K562 (cell line): Measurements from ENCODE around the gene TMEM176B. TPM values are rescaled to one million over a fixed set of nuclear protein-coding genes. Genes with fewer than 3 reads are reported as not detected.

Source experiments
- MCM5 ChIP-seq: fragments of 450-650 bp; IDR thresholded peaks from 2 replicates; pipeline ENCODE4 v1.6.1; 2016; ENCODE audit warnings: low read depth
- MTA2 ChIP-seq: fragments of 450-650 bp; IDR thresholded peaks from 2 replicates; pipeline ENCODE4 v1.6.1; 2016; ENCODE audit warnings: low read depth
- RHOXF2B ChIP-seq: fragments of 250-450 bp; sonication (Bioruptor Pico); conservative IDR thresholded peaks from 2 replicates; pipeline ENCODE4 v1.5.1; 2021
- RNF2 ChIP-seq: sonication (generic); IDR thresholded peaks from 2 replicates; pipeline ENCODE4 v1.6.1; 2016
- SLC30A9 ChIP-seq: fragments of 250-450 bp; sonication (Bioruptor Pico); IDR thresholded peaks from 2 replicates; pipeline ENCODE4 v1.8.0; 2022; ENCODE audit warnings: mild to moderate bottlenecking, moderate library complexity
- SOX6 ChIP-seq: fragments of 450-650 bp; IDR thresholded peaks from 2 replicates; pipeline ENCODE4 v1.6.1; 2014; ENCODE audit warnings: mild to moderate bottlenecking
- SPI1 ChIP-seq: IDR thresholded peaks from 2 replicates; pipeline ENCODE4 v1.6.1; 2011; ENCODE audit warnings: low read depth, low read length, control low read depth, borderline replicate concordance
- TBL1XR1 ChIP-seq, 2 experiments: IDR thresholded peaks; 2 replicates each; pipeline ENCODE4 v1.6.1; 2012; ENCODE audit warnings: improper control_type of control experiment in 2 of 2, low read length in 2 of 2, mild to moderate bottlenecking in 1 of 2
- TCF3 ChIP-seq: sonication (generic); formaldehyde crosslinking; IDR thresholded peaks from 2 replicates; pipeline ENCODE4 v1.4.0; 2020; ENCODE audit warnings: mild to moderate bottlenecking, missing genetic modification reagents
- TRIM28 ChIP-seq: fragments of 450-650 bp; IDR thresholded peaks from 2 replicates; pipeline ENCODE4 v1.6.1; 2017
- ZNF121 ChIP-seq: sonication (generic); formaldehyde crosslinking; conservative IDR thresholded peaks from 2 replicates; pipeline ENCODE4 v1.8.0; 2022; ENCODE audit warnings: missing genetic modification reagents
- ZNF212 ChIP-seq: fragments of 450-650 bp; formaldehyde crosslinking; IDR thresholded peaks from 2 replicates; pipeline ENCODE4 v1.4.0; 2020; ENCODE audit warnings: mild to moderate bottlenecking
- ZSCAN29 ChIP-seq: fragments of 450-650 bp; IDR thresholded peaks from 2 replicates; pipeline ENCODE4 v1.6.1; 2017
- polyA plus RNA-seq, 8 experiments: library from polyadenylated mRNA; depleted of rRNA in 4 of 8; stranded (reverse) in 5 of 8; unstranded in 3 of 8; fragments of >200 nt; fragmentation: Nextera tagmentation in 2 of 8; fragmentation: Illumina TruSeq in 1 of 8; extraction: Ambion mirVana in 2 of 8; extraction: Trizol in 1 of 8; gene quantifications; 2 replicates each; pipeline versions ENCODE4 v1.2.1 to v1.2.3, GENCODE V29; 2011 to 2014; ENCODE audit warnings: inconsistent platforms in 1 of 8, missing spikeins in 1 of 8
- total RNA-seq, 7 experiments: library from RNA; depleted of rRNA in 6 of 7; stranded (reverse); fragments of >200 nt in 6 of 7; fragmentation: Illumina TruSeq in 2 of 7; extraction: Trizol in 2 of 7; gene quantifications; 2 replicates each; pipeline versions ENCODE4 v1.2.1 to v1.2.3, GENCODE V29; 2011 to 2021; ENCODE audit warnings: low replicate concordance in 1 of 7
- TF ChIP-seq, protein P1 (sequence below), 2 experiments: fragments of 450-650 bp; IDR thresholded peaks; 2 replicates each; pipeline ENCODE4 v1.6.1; 2016; ENCODE audit warnings: mild to moderate bottlenecking in 2 of 2, borderline replicate concordance in 1 of 2, low read depth in 1 of 2, moderate library complexity in 1 of 2
- TF ChIP-seq, protein P2 (sequence below): fragments of 250-450 bp; sonication (Bioruptor Pico); IDR thresholded peaks from 2 replicates; pipeline ENCODE4 v1.8.0; 2021; ENCODE audit warnings: moderate library complexity, mild to moderate bottlenecking, inconsistent platforms
- TF ChIP-seq, protein P3 (sequence below): sonication (generic); formaldehyde crosslinking; IDR thresholded peaks from 2 replicates; pipeline ENCODE4 v1.8.1; 2023; ENCODE audit warnings: mild to moderate bottlenecking, missing genetic modification reagents, moderate library complexity
- TF ChIP-seq, protein P4 (sequence below): fragments of 450-650 bp; IDR thresholded peaks from 2 replicates; pipeline ENCODE4 v1.6.1; 2014; ENCODE audit warnings: low read depth, mild to moderate bottlenecking, moderate library complexity, borderline replicate concordance

Gene TMEM176B
- total and polyA plus RNA-seq, 9 of the 15 experiments (the other 6 are each of a cell fraction or from before 2014, with no cell fraction given), result 0.19 to 0.60 TPM; not detected in 7

DNA sequence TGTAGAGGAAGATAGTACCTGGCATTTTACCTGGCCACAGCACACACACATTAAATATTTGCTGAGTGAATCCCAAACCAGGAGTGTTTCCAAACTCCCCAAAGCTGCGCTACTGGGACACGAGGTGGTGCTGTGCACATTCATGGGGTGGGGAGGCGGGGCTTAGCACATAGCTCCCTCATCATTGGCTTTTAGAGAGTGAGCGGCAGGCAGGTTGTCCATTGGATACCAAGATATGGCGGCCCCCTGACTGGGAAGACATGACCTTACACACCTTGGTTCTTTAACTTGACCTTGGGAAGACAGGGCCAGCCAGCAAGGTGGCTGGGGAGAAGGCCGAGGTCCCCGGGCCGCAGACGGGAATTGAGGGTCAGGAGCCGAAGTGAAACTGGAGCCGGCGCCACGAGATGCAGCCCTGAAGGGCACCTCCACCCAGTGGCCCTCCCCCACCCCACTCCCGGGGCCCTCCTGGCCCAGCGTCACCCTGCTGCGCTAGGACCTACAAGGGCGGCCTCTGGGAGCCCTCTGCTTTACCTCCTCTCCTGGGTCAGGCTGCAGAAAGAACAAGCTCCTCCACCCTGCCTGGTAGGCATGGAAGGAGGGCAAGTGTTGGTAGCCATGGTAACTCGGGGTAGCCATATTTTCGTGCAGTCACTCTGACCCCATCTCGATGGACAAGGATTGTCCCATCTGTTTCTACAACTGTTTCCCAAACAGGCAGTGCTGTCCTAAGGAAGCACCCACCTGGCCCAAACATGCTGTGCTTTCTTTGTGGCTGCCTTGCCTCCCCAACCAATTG, 24.4 kb upstream of the TMEM176B start (continued):
- TF ChIP-seq, protein P1, sequence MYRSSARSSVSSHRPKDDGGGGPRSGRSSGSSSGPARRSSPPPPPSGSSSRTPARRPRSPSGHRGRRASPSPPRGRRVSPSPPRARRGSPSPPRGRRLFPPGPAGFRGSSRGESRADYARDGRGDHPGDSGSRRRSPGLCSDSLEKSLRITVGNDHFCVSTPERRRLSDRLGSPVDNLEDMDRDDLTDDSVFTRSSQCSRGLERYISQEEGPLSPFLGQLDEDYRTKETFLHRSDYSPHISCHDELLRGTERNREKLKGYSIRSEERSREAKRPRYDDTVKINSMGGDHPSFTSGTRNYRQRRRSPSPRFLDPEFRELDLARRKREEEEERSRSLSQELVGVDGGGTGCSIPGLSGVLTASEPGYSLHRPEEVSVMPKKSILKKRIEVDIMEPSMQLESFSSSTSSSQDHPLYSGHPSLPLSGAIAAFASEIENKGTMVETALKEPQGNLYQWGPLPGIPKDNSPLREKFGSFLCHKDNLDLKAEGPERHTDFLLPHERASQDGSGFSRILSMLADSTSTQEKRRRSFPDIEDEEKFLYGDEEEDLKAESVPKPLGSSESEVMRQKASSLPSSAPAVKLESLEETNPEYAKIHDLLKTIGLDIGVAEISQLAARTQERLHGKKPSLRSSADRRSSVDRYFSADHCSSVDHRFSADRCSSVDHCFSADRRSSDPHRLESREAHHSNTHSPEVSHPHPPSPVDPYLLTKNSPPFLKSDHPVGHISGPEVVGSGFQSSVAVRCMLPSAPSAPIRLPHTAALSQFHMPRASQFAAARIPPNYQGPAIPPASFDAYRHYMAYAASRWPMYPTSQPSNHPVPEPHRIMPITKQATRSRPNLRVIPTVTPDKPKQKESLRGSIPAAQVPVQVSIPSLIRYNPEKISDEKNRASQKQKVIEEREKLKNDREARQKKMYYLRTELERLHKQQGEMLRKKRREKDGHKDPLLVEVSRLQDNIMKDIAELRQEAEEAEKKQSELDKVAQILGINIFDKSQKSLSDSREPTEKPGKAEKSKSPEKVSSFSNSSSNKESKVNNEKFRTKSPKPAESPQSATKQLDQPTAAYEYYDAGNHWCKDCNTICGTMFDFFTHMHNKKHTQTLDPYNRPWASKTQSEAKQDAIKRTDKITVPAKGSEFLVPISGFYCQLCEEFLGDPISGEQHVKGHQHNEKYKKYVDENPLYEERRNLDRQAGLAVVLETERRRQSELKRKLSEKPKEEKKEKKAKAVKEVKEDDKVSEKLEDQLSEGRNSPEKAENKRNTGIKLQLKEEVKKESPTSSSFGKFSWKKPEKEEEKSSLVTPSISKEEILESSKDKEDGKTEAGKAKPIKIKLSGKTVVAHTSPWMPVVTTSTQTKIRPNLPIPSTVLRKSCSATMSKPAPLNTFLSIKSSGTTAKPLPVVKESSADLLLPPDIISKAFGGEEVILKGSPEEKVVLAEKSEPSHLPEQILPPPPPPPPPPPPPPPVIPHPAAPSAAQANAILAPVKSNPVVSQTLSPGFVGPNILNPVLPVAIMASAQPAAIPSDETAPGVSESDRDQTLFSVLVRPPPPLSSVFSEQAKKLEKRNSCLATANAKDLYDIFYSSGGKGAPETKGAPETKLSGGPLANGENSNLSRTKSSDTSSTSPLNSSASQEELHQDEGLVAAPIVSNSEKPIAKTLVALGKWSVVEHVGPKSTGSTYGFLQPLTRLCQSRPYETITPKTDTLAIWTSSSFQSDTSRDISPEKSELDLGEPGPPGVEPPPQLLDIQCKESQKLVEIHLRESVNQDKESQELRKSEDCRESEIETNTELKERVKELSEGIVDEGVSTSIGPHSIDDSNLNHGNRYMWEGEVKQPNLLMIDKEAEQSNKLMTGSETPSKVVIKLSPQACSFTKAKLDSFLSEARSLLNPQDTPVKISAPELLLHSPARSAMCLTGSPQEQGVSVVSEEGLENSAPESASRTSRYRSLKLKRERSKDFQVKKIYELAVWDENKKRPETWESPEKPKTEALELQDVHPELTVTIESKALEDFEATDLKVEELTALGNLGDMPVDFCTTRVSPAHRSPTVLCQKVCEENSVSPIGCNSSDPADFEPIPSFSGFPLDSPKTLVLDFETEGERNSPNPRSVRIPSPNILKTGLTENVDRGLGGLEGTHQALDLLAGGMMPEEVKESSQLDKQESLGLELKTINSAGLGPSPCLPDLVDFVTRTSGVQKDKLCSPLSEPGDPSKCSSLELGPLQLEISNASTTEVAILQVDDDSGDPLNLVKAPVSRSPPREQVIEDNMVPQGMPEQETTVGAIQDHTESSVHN (IDR thresholded peaks at IDR 0.05; ENCODE audit: borderline replicate concordance in 1 of 2, low read depth in 1 of 2), result no peak
- TF ChIP-seq, protein P2, sequence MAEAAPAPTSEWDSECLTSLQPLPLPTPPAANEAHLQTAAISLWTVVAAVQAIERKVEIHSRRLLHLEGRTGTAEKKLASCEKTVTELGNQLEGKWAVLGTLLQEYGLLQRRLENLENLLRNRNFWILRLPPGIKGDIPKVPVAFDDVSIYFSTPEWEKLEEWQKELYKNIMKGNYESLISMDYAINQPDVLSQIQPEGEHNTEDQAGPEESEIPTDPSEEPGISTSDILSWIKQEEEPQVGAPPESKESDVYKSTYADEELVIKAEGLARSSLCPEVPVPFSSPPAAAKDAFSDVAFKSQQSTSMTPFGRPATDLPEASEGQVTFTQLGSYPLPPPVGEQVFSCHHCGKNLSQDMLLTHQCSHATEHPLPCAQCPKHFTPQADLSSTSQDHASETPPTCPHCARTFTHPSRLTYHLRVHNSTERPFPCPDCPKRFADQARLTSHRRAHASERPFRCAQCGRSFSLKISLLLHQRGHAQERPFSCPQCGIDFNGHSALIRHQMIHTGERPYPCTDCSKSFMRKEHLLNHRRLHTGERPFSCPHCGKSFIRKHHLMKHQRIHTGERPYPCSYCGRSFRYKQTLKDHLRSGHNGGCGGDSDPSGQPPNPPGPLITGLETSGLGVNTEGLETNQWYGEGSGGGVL (CRISPR knock-in tag), result no peak
- TF ChIP-seq ZNF212 (CRISPR knock-in tag) (no peak), MCM5 (no peak), ZSCAN29 (no peak), RHOXF2B (CRISPR knock-in tag) (no peak), SPI1 (no peak), TCF3 (no peak), TRIM28 (no peak), RNF2 (no peak), SLC30A9 (CRISPR knock-in tag) (no peak), ZNF121 (CRISPR knock-in tag) (no peak), TBL1XR1 (IDR thresholded peaks at IDR 0.05; ENCODE audit: low read length in 2 of 2) (no peak; a peak in 1 of 4 replicates), MTA2 (no peak), SOX6 (no peak)
- TF ChIP-seq, protein P3, sequence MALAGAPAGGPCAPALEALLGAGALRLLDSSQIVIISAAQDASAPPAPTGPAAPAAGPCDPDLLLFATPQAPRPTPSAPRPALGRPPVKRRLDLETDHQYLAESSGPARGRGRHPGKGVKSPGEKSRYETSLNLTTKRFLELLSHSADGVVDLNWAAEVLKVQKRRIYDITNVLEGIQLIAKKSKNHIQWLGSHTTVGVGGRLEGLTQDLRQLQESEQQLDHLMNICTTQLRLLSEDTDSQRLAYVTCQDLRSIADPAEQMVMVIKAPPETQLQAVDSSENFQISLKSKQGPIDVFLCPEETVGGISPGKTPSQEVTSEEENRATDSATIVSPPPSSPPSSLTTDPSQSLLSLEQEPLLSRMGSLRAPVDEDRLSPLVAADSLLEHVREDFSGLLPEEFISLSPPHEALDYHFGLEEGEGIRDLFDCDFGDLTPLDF, result no peak
- TF ChIP-seq, protein P4, sequence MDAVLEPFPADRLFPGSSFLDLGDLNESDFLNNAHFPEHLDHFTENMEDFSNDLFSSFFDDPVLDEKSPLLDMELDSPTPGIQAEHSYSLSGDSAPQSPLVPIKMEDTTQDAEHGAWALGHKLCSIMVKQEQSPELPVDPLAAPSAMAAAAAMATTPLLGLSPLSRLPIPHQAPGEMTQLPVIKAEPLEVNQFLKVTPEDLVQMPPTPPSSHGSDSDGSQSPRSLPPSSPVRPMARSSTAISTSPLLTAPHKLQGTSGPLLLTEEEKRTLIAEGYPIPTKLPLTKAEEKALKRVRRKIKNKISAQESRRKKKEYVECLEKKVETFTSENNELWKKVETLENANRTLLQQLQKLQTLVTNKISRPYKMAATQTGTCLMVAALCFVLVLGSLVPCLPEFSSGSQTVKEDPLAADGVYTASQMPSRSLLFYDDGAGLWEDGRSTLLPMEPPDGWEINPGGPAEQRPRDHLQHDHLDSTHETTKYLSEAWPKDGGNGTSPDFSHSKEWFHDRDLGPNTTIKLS, result no peak
